KMS-11 (cell line): ENCODE data around the gene IDE.

Experiments used
- H2AFZ ChIP-seq: fragments of 200-600 bp; sonication (generic); 2 replicates; pipeline ENCODE4 v1.6.1; 2016; ENCODE audit warnings: antibody characterized with exemption, mixed run types, low read depth
- H3K27ac ChIP-seq: fragments of 200-600 bp; sonication (generic); 2 replicates; pipeline ENCODE4 v1.6.1; 2016; ENCODE audit warnings: mild to moderate bottlenecking, mixed run types
- H3K27me3 ChIP-seq: fragments of 200-600 bp; sonication (generic); 2 replicates; pipeline ENCODE4 v1.6.1; 2017; ENCODE audit warnings: mild to moderate bottlenecking, low read depth, mixed run types, moderate library complexity; ENCODE audit not compliant: insufficient read depth
- H3K36me3 ChIP-seq: fragments of 200-600 bp; sonication (generic); 2 replicates; pipeline ENCODE4 v1.6.1; 2017; ENCODE audit warnings: mild to moderate bottlenecking, mixed run types; ENCODE audit not compliant: insufficient read depth
- H3K4me1 ChIP-seq: fragments of 200-600 bp; sonication (generic); 2 replicates; pipeline ENCODE4 v1.6.1; 2016; ENCODE audit warnings: mild to moderate bottlenecking, low read depth, mixed run types; ENCODE audit not compliant: poor library complexity, severe bottlenecking
- H3K4me2 ChIP-seq: fragments of 200-600 bp; sonication (generic); 2 replicates; pipeline ENCODE4 v1.7.0; 2016; ENCODE audit warnings: mild to moderate bottlenecking, mixed run types
- H3K4me3 ChIP-seq: fragments of 200-600 bp; sonication (generic); IDR thresholded peaks from 2 replicates; pipeline ENCODE4 v1.6.1; 2017; ENCODE audit warnings: low read depth, low read length, mixed read lengths; ENCODE audit not compliant: insufficient read depth
- H3K79me2 ChIP-seq: fragments of 200-600 bp; sonication (generic); 2 replicates; pipeline ENCODE4 v1.6.1; 2016; ENCODE audit warnings: low read depth, mixed run types; ENCODE audit not compliant: insufficient read depth
- H3K9ac ChIP-seq: fragments of 200-600 bp; sonication (generic); 2 replicates; pipeline ENCODE4 v1.6.1; 2016; ENCODE audit warnings: mild to moderate bottlenecking, mixed run types
- H4K20me1 ChIP-seq: fragments of 200-600 bp; sonication (generic); 2 replicates; pipeline ENCODE4 v1.6.1; 2016; ENCODE audit warnings: mild to moderate bottlenecking, mixed run types; ENCODE audit not compliant: insufficient read depth
- CTCF ChIP-seq: fragments of 200-600 bp; sonication (generic); conservative IDR thresholded peaks from 2 replicates; pipeline ENCODE4 v1.6.1; 2017; ENCODE audit warnings: low read depth, mild to moderate bottlenecking, antibody characterized with exemption, low read length, moderate library complexity, mixed read lengths

The IDE gene

GRCh38 chr10:92432596-92432995 is 141.3 kb downstream of the IDE start:
- Histone ChIP-seq H3K4me1 (peaks cover 19% of the 10 kb centered on the region), H3K27me3 (no peaks in the 10 kb centered on the region), H3K4me2 (no peak overlapping the region), H3K9ac (no peak overlapping the region), H3K4me3 (no peak overlapping the region), H4K20me1 (no peaks in the 10 kb centered on the region), H3K36me3 (no peaks in the 10 kb centered on the region), H3K79me2 (no peaks in the 10 kb centered on the region), H2AFZ (no peak overlapping the region), H3K27ac (no peak overlapping the region)
- no peak for TF ChIP-seq CTCF

GRCh38 chr10:92430103-92430502 is 143.8 kb downstream of the IDE start:
- Histone ChIP-seq H3K79me2 (no peaks in the 10 kb centered on the region), H4K20me1 (no peaks in the 10 kb centered on the region), H3K4me1 (peaks cover 7% of the 10 kb centered on the region), H3K4me2 (no peak overlapping the region), H3K9ac (no peak overlapping the region), H3K36me3 (no peaks in the 10 kb centered on the region), H3K4me3 (no peak overlapping the region), H3K27ac (no peak overlapping the region), H2AFZ (no peak overlapping the region), H3K27me3 (no peaks in the 10 kb centered on the region)
- no peak for TF ChIP-seq CTCF

GRCh38 chr10:92421550-92421949 is 152.3 kb downstream of the IDE start:
- no peak overlapping the region for H3K9ac ChIP-seq
- no peaks in the 10 kb centered on the region for H3K36me3 ChIP-seq
- TF ChIP-seq CTCF = no peak
- H3K4me3 ChIP-seq = no peak overlapping the region
- peaks cover 5% of the 10 kb centered on the region for H3K4me1 ChIP-seq
- H2AFZ ChIP-seq = no peak overlapping the region
- no peaks in the 10 kb centered on the region for H3K79me2 ChIP-seq
- no peak overlapping the region for H3K4me2 ChIP-seq
- H3K27me3 ChIP-seq = no peaks in the 10 kb centered on the region
- H4K20me1 ChIP-seq = no peaks in the 10 kb centered on the region
- H3K27ac ChIP-seq = no peak overlapping the region

GRCh38 chr10:92420546-92421275 is 153.2 kb downstream of the IDE start:
- Histone ChIP-seq H4K20me1 (no peaks in the 10 kb centered on the region), H3K27me3 (no peaks in the 10 kb centered on the region), H3K36me3 (no peaks in the 10 kb centered on the region), H3K79me2 (no peaks in the 10 kb centered on the region), H3K4me2 (no peak overlapping the region), H3K9ac (no peak overlapping the region), H3K4me3 (no peak overlapping the region), H3K4me1 (peaks cover 5% of the 10 kb centered on the region), H3K27ac (no peak overlapping the region), H2AFZ (no peak overlapping the region)
- no peak for TF ChIP-seq CTCF
